Breast epithelium (tissue), 4 donors: ENCODE measurements around the gene PET117. TPM values are rescaled to one million over a fixed set of nuclear protein-coding genes. Genes with fewer than 3 reads are reported as not detected.
"Not testable (repeated sequence)": the region's sequence is repeated elsewhere in the genome, so short reads cannot be mapped to it uniquely, and the experiment has no call there.

Source experiments
- DNase-seq, 2 donors: peaks; one replicate each; pipeline ENCODE4 v3.0.0-alpha.2; 2019; ENCODE audit warnings: low spot score in 2 of 2
- H3K27ac ChIP-seq, 2 donors: fragments of 200-600 bp; sonication (generic) in 1 of 2; one replicate each; pipeline ENCODE4 v1.5.1; 2016 to 2019; ENCODE audit warnings: mild to moderate bottlenecking in 1 of 2
- H3K27me3 ChIP-seq, 2 donors: fragments of 200-600 bp; sonication (generic) in 1 of 2; one replicate each; pipeline versions ENCODE4 v1.5.1 to v1.6.0; 2017 to 2019; ENCODE audit warnings: control low read depth in 1 of 2, mild to moderate bottlenecking in 1 of 2
- H3K36me3 ChIP-seq: fragments of 200-600 bp; one replicate; pipeline ENCODE4 v1.5.1; 2019
- H3K4me1 ChIP-seq, 2 donors: fragments of 200-600 bp; sonication (generic); one replicate each; pipeline ENCODE4 v1.5.1; 2016 to 2019; ENCODE audit warnings: control low read depth in 1 of 2
- H3K4me3 ChIP-seq, 3 donors: fragments of 200-600 bp; sonication (generic); 1 replicate in 2 of 3; 2 replicates in 1 of 3; pipeline ENCODE4 v1.5.1; 2016 to 2019; ENCODE audit warnings: mild to moderate bottlenecking in 3 of 3, moderate library complexity in 2 of 3
- H3K9me3 ChIP-seq, 2 donors: fragments of 200-600 bp; sonication (generic) in 1 of 2; one replicate each; pipeline ENCODE4 v1.5.1; 2016 to 2019; ENCODE audit warnings: control low read depth in 1 of 2
- POLR2A ChIP-seq: fragments of 450-650 bp; IDR thresholded peaks from one replicate; pipeline ENCODE4 v1.6.1; 2016; ENCODE audit warnings: antibody characterized with exemption, mild to moderate bottlenecking, moderate library complexity
- POLR2AphosphoS5 ChIP-seq, 3 donors: sonication (generic); formaldehyde crosslinking; IDR thresholded peaks; one replicate each; pipeline ENCODE4 v1.6.1; 2017; ENCODE audit warnings: antibody characterized with exemption in 3 of 3
- intact Hi-C: fragments of 100-400 bp; cut with DNase I; formaldehyde crosslinking; loops from one replicate; pipeline ENCODE4 v1.15.1; 2023; ENCODE audit warnings: low total_unique reads
- total RNA-seq, 3 donors: library from RNA; depleted of rRNA; stranded (reverse); fragments of >200 nt; gene quantifications; one replicate each; pipeline ENCODE4 v1.1.0, GENCODE V29; 2016
- TF ChIP-seq, protein P1 (sequence below), 3 donors: fragments of 450-650 bp; IDR thresholded peaks; one replicate each; pipeline ENCODE4 v1.5.1; 2016 to 2017; ENCODE audit warnings: antibody characterized with exemption in 3 of 3, mild to moderate bottlenecking in 3 of 3, moderate library complexity in 3 of 3

PET117 gene
- total RNA-seq, 3 donors from 2014 or later, result 12.3 to 13.8 (median 13.6) TPM

DNA sequence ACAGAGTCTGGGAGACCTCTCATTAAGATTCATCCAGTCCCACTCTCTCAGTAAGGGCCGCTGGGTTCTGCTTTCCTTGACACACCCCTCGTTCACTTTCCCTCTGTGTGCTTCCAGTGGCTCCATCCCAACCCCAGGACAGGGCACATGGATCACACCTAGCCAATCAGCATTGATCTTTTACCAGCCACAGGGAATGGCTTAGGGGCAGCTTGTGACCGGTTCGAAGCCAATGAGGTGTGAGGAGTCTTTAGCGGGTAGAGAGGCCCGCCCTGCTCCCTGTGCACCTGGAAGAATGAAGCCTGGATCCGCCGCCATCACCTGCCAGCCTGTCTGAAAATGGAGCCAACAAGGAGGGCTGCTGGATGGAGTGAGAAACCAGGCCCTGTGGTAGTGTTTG, 44.8 kb upstream of the PET117 start:
- Histone ChIP-seq H3K27me3 (no peaks in the 10 kb centered on the region), H3K27ac (no peak overlapping the region), H3K36me3 (no peaks in the 10 kb centered on the region), H3K4me3 (no peak overlapping the region), H3K9me3 (no peaks in the 10 kb centered on the region), H3K4me1 (no peaks in the 10 kb centered on the region)
- TF ChIP-seq POLR2AphosphoS5 (IDR thresholded peaks at IDR 0.05) (no peak), POLR2A (no peak)
- TF ChIP-seq, protein P1, sequence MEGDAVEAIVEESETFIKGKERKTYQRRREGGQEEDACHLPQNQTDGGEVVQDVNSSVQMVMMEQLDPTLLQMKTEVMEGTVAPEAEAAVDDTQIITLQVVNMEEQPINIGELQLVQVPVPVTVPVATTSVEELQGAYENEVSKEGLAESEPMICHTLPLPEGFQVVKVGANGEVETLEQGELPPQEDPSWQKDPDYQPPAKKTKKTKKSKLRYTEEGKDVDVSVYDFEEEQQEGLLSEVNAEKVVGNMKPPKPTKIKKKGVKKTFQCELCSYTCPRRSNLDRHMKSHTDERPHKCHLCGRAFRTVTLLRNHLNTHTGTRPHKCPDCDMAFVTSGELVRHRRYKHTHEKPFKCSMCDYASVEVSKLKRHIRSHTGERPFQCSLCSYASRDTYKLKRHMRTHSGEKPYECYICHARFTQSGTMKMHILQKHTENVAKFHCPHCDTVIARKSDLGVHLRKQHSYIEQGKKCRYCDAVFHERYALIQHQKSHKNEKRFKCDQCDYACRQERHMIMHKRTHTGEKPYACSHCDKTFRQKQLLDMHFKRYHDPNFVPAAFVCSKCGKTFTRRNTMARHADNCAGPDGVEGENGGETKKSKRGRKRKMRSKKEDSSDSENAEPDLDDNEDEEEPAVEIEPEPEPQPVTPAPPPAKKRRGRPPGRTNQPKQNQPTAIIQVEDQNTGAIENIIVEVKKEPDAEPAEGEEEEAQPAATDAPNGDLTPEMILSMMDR (IDR thresholded peaks at IDR 0.05), result no peak
- intact Hi-C loops, result no loop called here
- no peak for DNase-seq

DNA sequence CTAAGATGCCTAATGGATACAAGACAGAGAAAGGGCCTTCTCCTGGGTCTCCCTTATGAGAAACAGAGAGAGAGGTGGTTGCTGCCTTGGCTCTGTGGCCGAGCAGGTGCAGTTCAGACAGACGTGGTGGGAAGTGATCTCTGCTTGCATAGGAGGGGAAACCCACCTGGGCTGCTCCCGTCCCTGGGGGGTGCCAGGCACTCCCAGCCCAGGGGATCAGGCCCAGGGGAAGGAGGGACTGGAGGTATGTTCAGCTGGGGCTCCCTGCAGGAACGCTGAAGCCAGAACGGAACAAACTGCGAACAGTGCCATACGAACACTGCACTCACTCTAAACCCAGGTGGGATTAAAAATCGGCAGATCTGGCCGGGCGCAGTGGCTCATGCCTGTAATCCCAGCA, 44.3 kb upstream of the PET117 start:
- intact Hi-C loops, result no loop called here
- DNase-seq, result no peak
- no peak overlapping the region for H3K4me3 ChIP-seq
- H3K27ac ChIP-seq, result no peak overlapping the region
- H3K9me3 ChIP-seq, result no peaks in the 10 kb centered on the region
- no peaks in the 10 kb centered on the region for H3K4me1 ChIP-seq
- H3K36me3 ChIP-seq, result no peaks in the 10 kb centered on the region
- TF ChIP-seq POLR2A, result no peak
- TF ChIP-seq, protein P1 (IDR thresholded peaks at IDR 0.05), result no peak
- TF ChIP-seq POLR2AphosphoS5 (IDR thresholded peaks at IDR 0.05), result no peak
- no peaks in the 10 kb centered on the region for H3K27me3 ChIP-seq

DNA sequence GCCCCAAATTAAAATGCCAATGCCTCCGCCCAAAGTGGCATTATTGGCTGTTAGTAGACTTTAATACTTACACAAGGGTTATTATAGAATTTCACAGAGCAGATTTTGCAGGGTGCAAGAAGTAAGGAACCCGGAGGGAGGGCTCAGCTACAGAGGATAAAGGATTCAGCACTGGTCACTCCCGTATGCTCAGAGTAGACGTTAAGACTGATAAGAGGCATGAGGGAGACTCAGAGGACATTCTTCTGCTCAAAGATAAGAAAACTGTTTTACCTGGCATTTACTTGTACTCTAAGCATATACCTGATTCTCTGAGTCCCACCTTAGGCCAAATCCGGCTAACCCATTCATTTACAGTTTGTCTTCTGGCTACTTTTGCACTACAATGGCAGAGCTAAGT, 43.5 kb upstream of the PET117 start:
- intact Hi-C loops, result no loop called here
- no peak for TF ChIP-seq POLR2AphosphoS5 (IDR thresholded peaks at IDR 0.05)
- TF ChIP-seq POLR2A, result no peak
- TF ChIP-seq, protein P1 (IDR thresholded peaks at IDR 0.05), result no peak
- no peaks in the 10 kb centered on the region for H3K4me1 ChIP-seq
- H3K9me3 ChIP-seq, result no peaks in the 10 kb centered on the region
- no peak for DNase-seq
- H3K27ac ChIP-seq, result no peak overlapping the region
- no peak overlapping the region for H3K4me3 ChIP-seq
- no peaks in the 10 kb centered on the region for H3K27me3 ChIP-seq
- H3K36me3 ChIP-seq, result no peaks in the 10 kb centered on the region

DNA sequence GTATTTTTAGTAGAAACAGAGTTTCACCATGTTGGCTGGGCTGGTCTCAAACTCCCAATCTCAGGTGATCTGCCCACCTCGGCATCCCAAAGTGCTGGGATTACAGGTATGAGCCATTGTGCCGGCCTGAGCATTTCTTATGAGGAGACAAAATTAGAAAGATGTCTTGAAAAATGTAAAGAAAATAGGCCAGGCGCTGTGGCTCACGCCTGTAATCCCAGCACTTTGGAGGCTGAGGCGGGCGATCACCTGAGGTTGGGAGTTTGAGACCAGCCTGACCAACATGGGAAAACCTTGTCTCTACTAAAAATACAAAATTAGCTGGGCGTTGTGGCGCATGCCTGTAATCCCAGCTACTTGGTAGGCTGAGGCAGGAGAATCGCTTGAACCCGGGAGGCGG, 37.1 kb upstream of the PET117 start:
- H3K9me3 ChIP-seq, DNase-seq, H3K27ac ChIP-seq, intact Hi-C loops, H3K27me3 ChIP-seq, H3K4me1 ChIP-seq, H3K4me3 ChIP-seq, H3K36me3 ChIP-seq: not testable (repeated sequence)

DNA sequence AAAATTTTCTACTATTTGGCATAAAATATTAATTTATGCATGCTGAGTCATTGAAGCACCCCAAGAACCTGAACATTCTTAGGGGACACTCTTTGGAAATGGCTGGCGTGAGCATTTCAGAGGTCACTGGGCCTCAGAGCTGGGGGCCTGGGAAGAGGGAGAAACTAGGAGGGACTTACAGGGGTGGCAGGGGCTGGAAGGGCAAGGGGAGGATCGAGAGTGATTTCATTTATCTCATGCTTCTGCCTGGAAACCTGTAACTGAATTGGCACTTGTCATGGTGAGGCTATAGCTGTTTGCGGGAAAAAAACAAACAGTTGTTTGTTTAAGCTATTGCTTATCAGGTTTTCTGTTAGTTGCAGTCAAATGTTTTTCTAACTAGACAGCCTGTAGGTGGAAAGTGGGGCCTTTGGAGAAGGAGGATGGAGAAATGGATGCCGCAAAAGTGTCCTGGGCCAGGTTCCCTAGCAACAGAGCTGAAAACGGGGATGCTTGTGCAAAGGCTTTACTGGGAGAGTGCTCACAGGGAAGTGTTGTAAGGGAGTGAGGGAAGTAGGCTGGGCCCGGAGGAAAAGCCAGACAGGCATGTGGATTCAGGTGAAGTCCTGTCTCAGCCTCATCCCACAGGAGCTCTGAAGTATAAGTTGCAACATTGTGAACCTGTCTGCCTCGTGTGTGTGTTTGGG, 36.4 kb upstream of the PET117 start:
- intact Hi-C loops, result no loop called here
- Histone ChIP-seq H3K9me3 (no peaks in the 10 kb centered on the region), H3K36me3 (no peaks in the 10 kb centered on the region), H3K27ac (no peak overlapping the region), H3K4me1 (no peaks in the 10 kb centered on the region), H3K4me3 (no peak overlapping the region), H3K27me3 (no peaks in the 10 kb centered on the region)
- no peak for DNase-seq
- TF ChIP-seq POLR2AphosphoS5 (IDR thresholded peaks at IDR 0.05), result no peak
- no peak for TF ChIP-seq POLR2A
- TF ChIP-seq, protein P1 (IDR thresholded peaks at IDR 0.05), result no peak

DNA sequence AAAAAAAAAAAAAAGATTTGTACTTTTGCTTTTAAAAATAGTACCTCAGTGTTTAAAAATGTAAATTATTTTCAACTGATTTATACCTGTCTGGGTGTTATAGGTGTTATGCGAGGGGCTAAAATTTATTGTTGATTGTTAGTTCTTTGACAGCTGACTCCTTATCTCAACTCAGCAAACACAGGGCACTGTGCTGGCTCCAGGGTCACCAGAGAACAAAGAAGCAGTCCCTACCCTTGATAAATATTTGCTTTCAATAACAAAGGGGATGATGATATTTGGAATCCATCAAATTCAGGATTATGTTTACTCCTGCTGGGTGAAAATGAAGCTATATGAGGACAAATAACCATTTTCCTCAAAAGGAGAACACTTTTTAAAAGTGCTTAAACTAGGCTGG, 34.2 kb upstream of the PET117 start:
- H3K9me3 ChIP-seq, result no peaks in the 10 kb centered on the region
- no peak overlapping the region for H3K27ac ChIP-seq
- TF ChIP-seq, protein P1 (IDR thresholded peaks at IDR 0.05), result no peak
- TF ChIP-seq POLR2A (no peak), POLR2AphosphoS5 (IDR thresholded peaks at IDR 0.05) (no peak)
- DNase-seq, result no peak
- intact Hi-C loops, result no loop called here
- H3K4me1 ChIP-seq, result no peaks in the 10 kb centered on the region
- H3K4me3 ChIP-seq, result no peak overlapping the region
- no peaks in the 10 kb centered on the region for H3K27me3 ChIP-seq
- no peaks in the 10 kb centered on the region for H3K36me3 ChIP-seq
